Duodenal mucosa (tissue), 2 donors: ENCODE results near the gene ADARB2.
"Not testable (repeated sequence)": the region's sequence is repeated elsewhere in the genome, so short reads cannot be mapped to it uniquely, and the experiment has no call there.

Source experiments
- H3K27ac ChIP-seq: one replicate; pipeline ENCODE4 v1.7.0; 2013; ENCODE audit warnings: low read depth, low read length
- H3K27me3 ChIP-seq, 2 donors: one replicate each; pipeline ENCODE4 v1.7.0; 2013; ENCODE audit warnings: low read length in 2 of 2, control low read depth in 1 of 2; ENCODE audit not compliant: insufficient read depth in 2 of 2, control insufficient read depth in 1 of 2
- H3K36me3 ChIP-seq, 2 donors: one replicate each; pipeline ENCODE4 v1.7.0; 2013; ENCODE audit warnings: low read length in 2 of 2, control low read depth in 1 of 2; ENCODE audit not compliant: insufficient read depth in 2 of 2, control insufficient read depth in 1 of 2
- H3K4me1 ChIP-seq, 2 donors: one replicate each; pipeline ENCODE4 v1.7.0; 2013; ENCODE audit warnings: low read length in 2 of 2, control low read depth in 1 of 2; ENCODE audit not compliant: insufficient read depth in 2 of 2, control insufficient read depth in 1 of 2
- H3K4me3 ChIP-seq, 2 donors: one replicate each; pipeline ENCODE4 v1.7.0; 2013; ENCODE audit warnings: low read length in 2 of 2, low read depth in 1 of 2
- H3K9ac ChIP-seq, 2 donors: one replicate each; pipeline ENCODE4 v1.7.0; 2013; ENCODE audit warnings: low read length in 2 of 2, low read depth in 1 of 2
- H3K9me3 ChIP-seq, 2 donors: one replicate each; pipeline ENCODE4 v1.7.0; 2013; ENCODE audit warnings: low read length in 2 of 2, control low read depth in 1 of 2; ENCODE audit not compliant: control insufficient read depth in 1 of 2

ADARB2 gene

DNA sequence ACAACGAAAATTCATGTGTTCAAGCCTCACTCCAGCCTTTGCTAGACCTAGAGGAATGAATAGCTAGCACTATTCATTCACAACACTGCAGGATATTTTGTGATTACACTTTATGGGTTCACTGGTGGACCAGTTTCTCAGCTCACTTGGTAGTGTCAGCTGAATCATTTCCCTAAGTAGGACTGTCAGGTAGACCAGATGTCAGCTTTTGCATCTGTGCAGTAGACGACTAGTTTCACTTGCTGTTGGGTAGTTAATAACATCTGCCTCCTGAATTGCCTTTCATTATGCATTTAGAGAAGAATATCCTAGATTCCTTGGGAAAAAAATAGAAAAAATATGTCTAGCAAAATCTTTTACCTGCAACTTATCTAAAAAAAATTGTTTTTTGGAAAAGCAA lies 296.4 kb downstream of the ADARB2 start:
- no peak overlapping the region for H3K9ac ChIP-seq

GRCh38 chr10:1434912-1435692 lies 302.2 kb downstream of the ADARB2 start:
- Histone ChIP-seq H3K36me3 (no peaks in the 10 kb centered on the region), H3K4me3 (no peak overlapping the region), H3K27me3 (no peaks in the 10 kb centered on the region), H3K9me3 (peaks cover 0 to 6% of the 10 kb centered on the region in 2 donors), H3K27ac (no peak overlapping the region), H3K9ac (no peak overlapping the region), H3K4me1 (no peaks in the 10 kb centered on the region)

More for the DNA sequence above, 296.4 kb downstream of the ADARB2 start:
- Histone ChIP-seq H3K4me1 (peaks cover 0 to 6% of the 10 kb centered on the region in 2 donors), H3K9me3 (no peaks in the 10 kb centered on the region), H3K27me3 (no peaks in the 10 kb centered on the region), H3K4me3 (no peak overlapping the region), H3K36me3 (no peaks in the 10 kb centered on the region), H3K27ac (no peak overlapping the region)

DNA sequence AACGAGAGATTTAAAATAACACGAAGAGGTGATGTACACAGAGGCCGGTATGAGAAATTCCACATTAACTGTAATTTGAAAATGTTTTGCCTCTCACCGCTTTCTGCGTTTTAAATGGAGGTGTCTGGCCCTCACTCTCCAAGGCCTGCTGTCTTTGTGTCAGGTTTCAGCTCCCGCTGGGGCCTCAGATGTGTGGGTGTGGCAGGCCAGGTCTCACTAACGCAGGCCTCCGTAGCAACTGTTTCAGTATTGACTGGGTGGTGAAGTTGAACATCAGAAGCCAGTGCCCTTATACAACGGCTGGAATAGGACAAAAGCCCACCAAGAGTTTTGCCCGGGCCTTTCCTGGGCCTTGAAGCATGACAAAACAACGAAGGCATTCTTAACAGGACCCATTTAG lies 303.1 kb downstream of the ADARB2 start:
- H3K9me3 ChIP-seq: peaks cover 0 to 6% of the 10 kb centered on the region in 2 donors
- H3K4me3 ChIP-seq: no peak overlapping the region
- H3K27me3 ChIP-seq: no peaks in the 10 kb centered on the region
- no peak overlapping the region for H3K27ac ChIP-seq
- no peaks in the 10 kb centered on the region for H3K4me1 ChIP-seq
- no peak overlapping the region for H3K9ac ChIP-seq
- no peaks in the 10 kb centered on the region for H3K36me3 ChIP-seq

- H3K9ac ChIP-seq: no peak overlapping the region
- H3K9me3 ChIP-seq: peaks cover 0 to 6% of the 10 kb centered on the region in 2 donors
- no peak overlapping the region for H3K27ac ChIP-seq
- no peak overlapping the region for H3K4me3 ChIP-seq
- no peaks in the 10 kb centered on the region for H3K27me3 ChIP-seq
- H3K36me3 ChIP-seq: no peaks in the 10 kb centered on the region
- no peaks in the 10 kb centered on the region for H3K4me1 ChIP-seq
These were observed 305.2 kb downstream of the ADARB2 start for GRCh38 chr10:1432161-1432560.

- H3K9ac ChIP-seq: no peak overlapping the region
- no peaks in the 10 kb centered on the region for H3K4me1 ChIP-seq
- H3K27ac ChIP-seq: no peak overlapping the region
- no peak overlapping the region for H3K4me3 ChIP-seq
- no peaks in the 10 kb centered on the region for H3K36me3 ChIP-seq
- H3K9me3 ChIP-seq: peaks cover 0 to 6% of the 10 kb centered on the region in 2 donors
- H3K27me3 ChIP-seq: no peaks in the 10 kb centered on the region
These were observed 306.1 kb downstream of the ADARB2 start for GRCh38 chr10:1431229-1431628.

DNA sequence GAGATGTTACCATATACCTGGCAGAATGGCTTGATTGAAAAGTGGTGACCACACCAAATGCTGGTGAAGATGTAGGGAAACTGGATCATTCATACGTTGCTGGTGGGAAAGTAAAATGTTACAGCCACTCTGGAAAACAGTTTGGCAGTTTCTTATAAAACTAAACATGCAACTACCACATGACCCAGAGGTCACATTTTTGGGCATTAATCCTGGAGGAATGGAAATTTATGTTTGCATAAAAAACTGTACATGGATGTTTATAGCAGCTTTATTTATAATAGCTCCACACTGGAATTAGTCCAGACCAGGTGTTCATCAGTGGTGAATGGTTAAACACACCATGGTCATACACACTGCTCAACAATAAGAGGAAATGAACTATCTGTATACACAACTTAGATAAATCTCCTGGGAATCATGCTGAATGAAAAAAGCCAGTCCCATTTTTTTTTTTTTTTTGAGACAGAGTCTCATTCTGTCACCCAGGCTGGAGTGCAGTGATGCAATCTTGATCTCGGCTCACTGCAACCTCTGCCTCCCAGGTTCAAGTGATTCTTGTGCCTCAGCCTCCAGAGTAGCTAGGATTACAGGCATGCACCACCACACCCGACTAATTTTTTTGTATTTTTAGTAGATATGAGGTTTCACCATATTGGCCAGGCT lies 309.7 kb downstream of the ADARB2 start:
- not testable (repeated sequence) for H3K27me3 ChIP-seq, H3K9me3 ChIP-seq, H3K4me3 ChIP-seq, H3K9ac ChIP-seq, H3K36me3 ChIP-seq, H3K27ac ChIP-seq, H3K4me1 ChIP-seq

DNA sequence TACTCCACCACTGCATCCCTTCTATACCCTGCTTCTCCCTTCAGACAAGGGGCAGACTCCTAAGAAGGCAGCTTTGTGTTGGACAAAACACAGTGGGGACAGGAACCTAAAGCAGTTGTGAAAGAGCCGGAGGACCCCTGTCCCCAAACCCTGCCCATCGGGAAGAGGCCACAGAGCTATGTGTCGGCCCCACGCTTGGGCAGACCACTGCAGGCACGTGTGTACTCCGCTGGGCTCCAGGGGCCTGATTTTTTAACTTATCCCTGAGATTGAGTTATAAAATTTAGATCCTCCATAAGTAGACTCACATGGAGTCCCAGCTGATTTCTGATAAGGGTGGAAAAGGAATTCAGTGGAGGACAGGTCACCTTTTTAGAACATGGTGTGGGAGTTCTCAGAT lies 310.5 kb downstream of the ADARB2 start:
- H3K27me3 ChIP-seq: no peaks in the 10 kb centered on the region
- H3K27ac ChIP-seq: no peak overlapping the region
- no peaks in the 10 kb centered on the region for H3K36me3 ChIP-seq
- H3K9ac ChIP-seq: no peak overlapping the region
- H3K4me3 ChIP-seq: no peak overlapping the region
- H3K4me1 ChIP-seq: no peaks in the 10 kb centered on the region
- H3K9me3 ChIP-seq: peaks cover 0 to 6% of the 10 kb centered on the region in 2 donors

GRCh38 chr10:1425879-1426278 lies 311.4 kb downstream of the ADARB2 start:
- H3K27ac ChIP-seq: no peak overlapping the region
- H3K4me1 ChIP-seq: peaks cover 0 to under 1% of the 10 kb centered on the region in 2 donors

DNA sequence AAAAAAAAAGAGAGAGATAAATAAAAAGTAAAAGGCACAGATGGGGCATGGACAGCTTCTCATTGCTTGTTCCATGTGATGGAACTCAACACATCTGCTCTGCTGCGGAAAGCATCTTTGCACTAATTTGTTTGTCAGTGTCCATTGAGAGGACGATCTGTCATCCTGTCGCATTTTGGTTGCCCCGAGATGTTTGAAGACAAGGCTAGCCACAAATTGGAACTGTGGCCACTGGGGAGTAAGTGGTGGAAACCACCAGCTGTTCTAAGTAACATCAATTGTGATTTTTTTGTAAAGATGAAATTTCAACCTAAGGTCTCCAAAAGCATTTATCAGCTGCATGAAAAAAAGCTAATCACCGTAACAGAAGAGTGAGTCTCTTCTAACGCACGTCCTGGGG lies 312.7 kb downstream of the ADARB2 start:
- peaks cover 3 to 7% of the 10 kb centered on the region in 2 donors for H3K4me1 ChIP-seq
- no peak overlapping the region for H3K4me3 ChIP-seq
- H3K9me3 ChIP-seq: no peaks in the 10 kb centered on the region
- no peak overlapping the region for H3K27ac ChIP-seq
- no peaks in the 10 kb centered on the region for H3K36me3 ChIP-seq
- H3K9ac ChIP-seq: no peak overlapping the region
- peaks cover 0 to 5% of the 10 kb centered on the region in 2 donors for H3K27me3 ChIP-seq

More at GRCh38 chr10:1425879-1426278, 311.4 kb downstream of the ADARB2 start:
- H3K27me3 ChIP-seq: no peaks in the 10 kb centered on the region
- H3K9me3 ChIP-seq: peaks cover 0 to 2% of the 10 kb centered on the region in 2 donors
- no peak overlapping the region for H3K4me3 ChIP-seq
- no peak overlapping the region for H3K9ac ChIP-seq
- H3K36me3 ChIP-seq: no peaks in the 10 kb centered on the region

- Histone ChIP-seq H3K4me1 (peaks cover 3 to 7% of the 10 kb centered on the region in 2 donors), H3K27ac (no peak overlapping the region), H3K36me3 (no peaks in the 10 kb centered on the region), H3K27me3 (peaks cover 0 to 5% of the 10 kb centered on the region in 2 donors), H3K4me3 (no peak overlapping the region), H3K9ac (no peak overlapping the region), H3K9me3 (no peaks in the 10 kb centered on the region)
These were observed 313.6 kb downstream of the ADARB2 start for GRCh38 chr10:1423676-1424253.
